ENCODE measurements around the gene C11orf24.
"Not testable (repeated sequence)": the region's sequence is repeated elsewhere in the genome, so short reads cannot be mapped to it uniquely, and the experiment has no call there.

Gene C11orf24

DNA sequence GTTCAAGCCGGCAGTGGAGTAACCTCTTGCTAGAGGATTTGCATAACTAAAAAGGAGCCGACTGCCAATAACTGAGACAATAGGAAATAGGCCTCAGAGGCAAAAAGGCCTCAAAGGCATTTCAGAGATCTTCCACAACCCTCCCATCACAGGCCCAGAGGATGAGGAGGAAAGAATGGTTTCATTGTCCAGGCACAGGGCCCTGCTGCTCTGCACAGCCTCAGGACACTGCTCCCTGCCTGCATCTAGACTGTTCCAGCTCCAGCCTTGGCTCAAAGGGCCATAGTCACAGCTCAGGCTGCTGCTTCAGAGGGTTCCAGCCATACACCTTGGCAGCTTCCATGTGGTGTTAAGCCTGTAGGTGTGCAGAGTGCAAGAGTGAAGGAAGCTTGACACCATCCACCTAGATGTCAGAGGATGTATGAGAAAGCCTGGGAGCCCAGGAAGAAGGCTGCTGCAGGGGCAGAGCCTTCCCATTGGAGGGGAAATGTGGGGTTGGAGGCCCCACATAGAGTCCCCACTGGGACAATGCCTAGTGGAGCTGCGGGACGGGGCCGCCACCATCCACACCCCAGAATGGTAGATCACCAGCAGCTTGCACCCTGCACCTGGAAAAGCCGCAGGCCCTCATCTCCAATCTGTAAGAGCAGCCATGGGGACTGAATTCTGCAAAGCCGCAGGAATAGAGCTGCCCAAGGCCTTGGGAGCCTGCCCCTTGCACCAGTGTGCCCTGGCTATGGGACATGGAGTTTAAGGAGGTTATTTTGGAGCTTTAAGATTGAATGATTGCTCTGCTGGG, 32.4 kb upstream of the C11orf24 start:
- H3K4me3 ChIP-seq (replicated peaks; ENCODE audit: low read depth, low read length) = no peak overlapping the region
- DNase-seq (ENCODE audit: extremely low read depth, low read depth) = no peak
- TF ChIP-seq, protein P1, sequence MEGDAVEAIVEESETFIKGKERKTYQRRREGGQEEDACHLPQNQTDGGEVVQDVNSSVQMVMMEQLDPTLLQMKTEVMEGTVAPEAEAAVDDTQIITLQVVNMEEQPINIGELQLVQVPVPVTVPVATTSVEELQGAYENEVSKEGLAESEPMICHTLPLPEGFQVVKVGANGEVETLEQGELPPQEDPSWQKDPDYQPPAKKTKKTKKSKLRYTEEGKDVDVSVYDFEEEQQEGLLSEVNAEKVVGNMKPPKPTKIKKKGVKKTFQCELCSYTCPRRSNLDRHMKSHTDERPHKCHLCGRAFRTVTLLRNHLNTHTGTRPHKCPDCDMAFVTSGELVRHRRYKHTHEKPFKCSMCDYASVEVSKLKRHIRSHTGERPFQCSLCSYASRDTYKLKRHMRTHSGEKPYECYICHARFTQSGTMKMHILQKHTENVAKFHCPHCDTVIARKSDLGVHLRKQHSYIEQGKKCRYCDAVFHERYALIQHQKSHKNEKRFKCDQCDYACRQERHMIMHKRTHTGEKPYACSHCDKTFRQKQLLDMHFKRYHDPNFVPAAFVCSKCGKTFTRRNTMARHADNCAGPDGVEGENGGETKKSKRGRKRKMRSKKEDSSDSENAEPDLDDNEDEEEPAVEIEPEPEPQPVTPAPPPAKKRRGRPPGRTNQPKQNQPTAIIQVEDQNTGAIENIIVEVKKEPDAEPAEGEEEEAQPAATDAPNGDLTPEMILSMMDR (IDR thresholded peaks at IDR 0.05; ENCODE audit: low read depth, low read length, missing control alignments) = no peak

DNA sequence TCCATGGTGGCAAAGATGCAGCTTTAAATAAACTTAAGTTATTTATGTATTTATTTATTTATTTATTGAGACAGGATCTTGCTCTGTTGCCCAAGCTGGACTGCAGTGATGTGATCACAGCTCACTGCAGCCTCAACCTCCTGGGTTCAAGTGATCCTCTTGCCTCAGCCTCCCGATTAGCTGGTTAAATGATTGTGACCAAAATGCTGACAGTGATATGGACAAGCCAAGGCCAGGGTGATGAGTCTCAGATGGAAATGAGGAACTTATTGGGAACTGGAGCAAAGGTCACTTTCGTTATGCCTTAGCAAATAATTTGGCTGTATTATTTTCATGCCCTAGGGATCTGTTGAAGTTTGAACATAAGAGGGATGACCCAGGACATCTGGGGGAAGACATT, 31.3 kb upstream of the C11orf24 start:
- DNase-seq (ENCODE audit: extremely low read depth, low read depth) = no peak
- no peak overlapping the region for H3K4me3 ChIP-seq (replicated peaks; ENCODE audit: low read depth, low read length)
- TF ChIP-seq, protein P1 (IDR thresholded peaks at IDR 0.05; ENCODE audit: low read depth, low read length, missing control alignments) = no peak

DNA sequence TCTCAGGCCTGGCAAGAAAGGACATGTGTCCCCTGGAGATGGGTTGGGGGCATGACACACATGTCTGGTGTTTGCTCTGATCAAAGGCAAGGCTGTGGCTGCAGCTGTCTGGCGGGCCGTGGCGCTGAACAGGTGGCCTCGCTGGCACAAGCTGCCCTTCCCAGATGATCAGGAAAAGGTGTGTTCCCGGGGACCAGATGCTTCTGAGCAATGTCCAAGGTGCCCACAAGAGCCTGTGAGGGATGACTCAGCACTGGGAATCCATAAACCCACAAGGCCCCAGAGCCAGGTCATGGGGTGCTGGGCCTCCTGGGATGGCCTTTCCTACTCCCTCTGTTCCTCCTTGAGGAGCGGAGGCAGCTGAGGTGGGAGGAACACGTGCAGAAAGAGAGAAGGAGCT, 30.9 kb upstream of the C11orf24 start:
- no peak overlapping the region for H3K4me3 ChIP-seq (replicated peaks; ENCODE audit: low read depth, low read length)
- TF ChIP-seq, protein P1 (IDR thresholded peaks at IDR 0.05; ENCODE audit: low read depth, low read length, missing control alignments) = no peak
- DNase-seq (ENCODE audit: extremely low read depth, low read depth) = no peak

DNA sequence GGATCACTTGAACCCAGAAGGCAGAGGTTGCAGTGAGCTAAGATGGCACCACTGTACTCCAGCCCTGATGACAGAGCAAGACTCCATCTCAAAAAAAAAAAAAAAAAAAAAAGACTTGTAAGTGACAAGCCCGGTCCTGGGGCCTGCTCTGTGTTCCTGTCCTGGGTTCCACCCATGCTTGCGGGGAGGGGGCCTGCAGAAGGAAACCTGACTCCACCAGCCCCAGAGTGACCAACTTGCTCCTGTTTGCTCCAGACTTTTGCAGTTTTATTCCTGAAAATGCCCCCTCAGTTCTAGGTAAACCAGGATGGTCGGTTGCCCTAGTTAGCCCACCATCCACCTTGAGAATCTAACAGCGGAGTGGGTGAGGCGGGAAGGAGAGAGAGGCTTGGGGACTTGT, 30.5 kb upstream of the C11orf24 start:
- no peak overlapping the region for H3K4me3 ChIP-seq (replicated peaks; ENCODE audit: low read depth, low read length)
- TF ChIP-seq, protein P1 (IDR thresholded peaks at IDR 0.05; ENCODE audit: low read depth, low read length, missing control alignments) = no peak
- DNase-seq (ENCODE audit: extremely low read depth, low read depth) = no peak

DNA sequence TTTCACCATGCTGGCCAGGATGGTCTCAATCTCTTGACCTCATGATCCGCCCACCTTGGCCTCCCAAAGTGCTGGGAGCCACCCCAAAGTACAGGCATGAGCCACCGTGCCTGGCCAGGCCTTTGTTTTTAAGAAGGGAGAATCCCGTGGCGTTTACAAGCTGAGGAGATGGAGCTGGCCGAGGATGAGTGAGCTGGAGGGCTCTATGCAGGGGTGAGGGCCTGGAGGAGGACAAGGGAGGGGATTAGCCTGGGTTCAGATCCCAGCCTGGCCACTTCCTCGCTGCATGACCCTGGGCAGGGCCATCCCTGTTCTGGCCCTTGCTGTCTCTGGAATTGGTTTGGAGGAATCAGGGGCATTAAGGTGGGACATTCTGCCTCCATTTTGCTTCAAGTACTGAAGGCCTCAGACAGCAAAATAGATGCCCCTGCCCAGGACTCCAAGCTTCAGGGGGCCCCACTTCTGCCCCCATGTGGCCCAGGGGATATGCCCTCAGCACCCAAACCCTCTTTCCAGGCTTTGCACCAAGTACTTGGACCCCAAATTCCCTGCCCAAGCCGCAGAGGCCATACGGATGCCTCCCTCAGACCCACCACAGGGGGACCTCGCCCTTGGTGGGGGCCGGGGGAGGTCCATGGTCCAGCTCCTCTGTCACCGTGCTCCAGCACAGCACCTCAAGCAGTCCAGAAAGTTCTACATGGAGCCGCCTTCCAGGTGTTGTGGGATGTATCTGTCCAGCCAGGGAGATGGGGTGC, 28.5 kb upstream of the C11orf24 start:
- TF ChIP-seq, protein P1 (IDR thresholded peaks at IDR 0.05; ENCODE audit: low read depth, low read length, missing control alignments) = no peak
- DNase-seq (ENCODE audit: extremely low read depth, low read depth) = no peak
- H3K4me3 ChIP-seq (replicated peaks; ENCODE audit: low read depth, low read length) = no peak overlapping the region

DNA sequence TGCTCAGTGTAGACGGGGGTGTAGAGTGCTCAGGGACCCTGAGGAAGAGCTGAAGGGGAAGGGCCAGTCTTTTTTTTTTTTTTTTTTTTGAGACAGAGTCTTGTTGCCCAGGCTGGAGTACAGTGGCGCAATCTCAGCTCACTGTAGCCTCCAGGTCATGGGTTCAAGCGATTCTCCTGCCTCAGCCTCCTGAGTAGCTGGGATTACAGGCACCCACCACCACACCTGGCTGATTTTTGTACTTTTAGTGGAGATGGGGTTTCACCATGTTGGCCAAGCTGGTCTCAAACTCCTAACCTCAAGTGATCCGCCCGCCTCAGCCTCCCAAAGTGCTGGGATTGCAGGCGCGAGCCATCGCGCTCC, 27.7 kb upstream of the C11orf24 start:
- H3K4me3 ChIP-seq (replicated peaks; ENCODE audit: low read depth, low read length); DNase-seq (ENCODE audit: extremely low read depth, low read depth): not testable (repeated sequence)

DNA sequence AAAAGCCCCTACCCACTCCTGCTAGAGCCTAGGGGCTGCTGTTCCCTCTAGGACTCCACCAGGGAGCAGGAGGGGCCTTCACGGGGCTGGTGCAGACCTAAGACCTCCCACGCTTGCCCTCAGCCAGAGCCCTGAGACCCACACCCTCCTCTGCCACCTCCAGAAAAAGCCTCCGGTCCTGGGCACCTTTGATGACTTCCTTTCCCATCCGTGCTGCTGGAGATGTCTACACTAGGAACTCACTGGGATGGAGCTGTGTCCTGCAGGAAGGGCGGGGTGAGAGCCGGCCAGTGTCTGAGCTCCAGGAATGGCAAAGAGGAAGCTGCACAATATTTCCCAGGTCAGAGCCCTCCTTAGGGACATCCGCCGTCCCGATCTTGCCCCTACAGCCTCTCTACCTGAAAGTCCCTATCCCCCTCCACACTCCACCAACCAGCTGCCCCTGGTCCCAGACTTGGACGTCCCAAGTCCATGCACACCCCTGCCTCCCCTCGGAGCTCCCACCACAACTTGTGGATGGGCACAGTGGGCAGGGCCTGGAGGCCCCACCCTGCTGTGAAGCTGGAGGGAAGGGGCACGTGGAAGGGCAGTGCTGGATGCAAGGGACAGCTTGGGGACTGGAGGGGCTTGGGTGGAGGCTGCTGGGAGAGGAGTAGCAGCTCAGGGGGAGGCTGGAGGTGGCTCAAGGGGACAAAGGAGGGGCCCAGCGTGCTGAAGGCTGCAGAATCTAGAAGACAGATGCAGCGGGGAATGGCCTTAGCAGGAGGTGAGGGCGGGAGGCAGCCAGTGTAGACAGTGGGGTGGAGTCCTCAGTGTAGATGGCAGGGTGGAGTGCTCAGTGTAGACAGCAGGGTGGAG, 27.1 kb upstream of the C11orf24 start:
- H3K4me3 ChIP-seq (replicated peaks; ENCODE audit: low read depth, low read length) = no peak overlapping the region
- TF ChIP-seq, protein P1 (IDR thresholded peaks at IDR 0.05; ENCODE audit: low read depth, low read length, missing control alignments) = no peak
- no peak for DNase-seq (ENCODE audit: extremely low read depth, low read depth)
